HG03442 (cell line): ENCODE results near the gene TENT4B.
"Not testable (repeated sequence)": the region's sequence is repeated elsewhere in the genome, so short reads cannot be mapped to it uniquely, and the experiment has no call there.

Source experiments
- ATAC-seq: cut with Tn5 transposase; IDR thresholded peaks from one replicate; pipeline ENCODE4 v1.9.1; 2021; ENCODE audit warnings: mild to moderate bottlenecking, moderate library complexity; ENCODE audit not compliant: unreplicated experiment

Gene TENT4B

DNA sequence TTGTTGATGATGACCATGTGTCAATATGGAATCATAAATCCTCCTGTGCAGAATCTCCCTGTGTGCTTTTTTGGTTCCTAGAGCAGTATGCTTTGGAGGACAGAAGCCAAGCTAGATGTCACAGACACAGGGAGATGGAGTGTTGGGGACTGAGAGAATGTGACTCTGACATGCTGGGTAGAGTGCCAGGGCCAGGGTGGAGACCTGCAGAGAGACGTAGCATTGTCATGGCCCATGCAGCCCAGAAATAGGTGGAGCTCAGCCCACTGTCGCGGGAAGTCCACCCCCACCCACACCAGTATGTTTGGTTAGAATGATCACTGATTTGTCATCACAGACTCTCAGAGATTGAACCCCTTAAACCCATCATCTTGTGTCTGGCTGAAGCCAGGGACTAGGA, 74.0 kb downstream of the TENT4B start:
- no peak for ATAC-seq

DNA sequence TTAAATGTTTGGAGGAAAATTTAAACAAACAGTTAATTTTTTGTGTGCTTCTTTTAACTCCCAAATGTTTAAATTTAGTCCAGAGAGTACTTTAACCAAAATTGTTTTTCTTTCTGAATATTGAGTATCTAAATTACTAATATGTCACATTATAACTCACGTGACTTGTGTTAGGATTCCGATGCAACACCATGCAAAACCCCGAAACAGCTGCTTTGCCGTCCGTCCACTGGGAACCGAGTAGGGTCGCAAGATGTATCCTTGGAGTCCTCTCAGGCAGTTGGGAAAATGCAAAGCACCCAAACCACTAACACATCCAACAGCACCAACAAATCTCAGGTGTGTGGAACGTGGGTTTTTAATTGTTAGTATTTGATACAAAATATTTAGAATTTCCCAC, 74.6 kb downstream of the TENT4B start:
- no peak for ATAC-seq

DNA sequence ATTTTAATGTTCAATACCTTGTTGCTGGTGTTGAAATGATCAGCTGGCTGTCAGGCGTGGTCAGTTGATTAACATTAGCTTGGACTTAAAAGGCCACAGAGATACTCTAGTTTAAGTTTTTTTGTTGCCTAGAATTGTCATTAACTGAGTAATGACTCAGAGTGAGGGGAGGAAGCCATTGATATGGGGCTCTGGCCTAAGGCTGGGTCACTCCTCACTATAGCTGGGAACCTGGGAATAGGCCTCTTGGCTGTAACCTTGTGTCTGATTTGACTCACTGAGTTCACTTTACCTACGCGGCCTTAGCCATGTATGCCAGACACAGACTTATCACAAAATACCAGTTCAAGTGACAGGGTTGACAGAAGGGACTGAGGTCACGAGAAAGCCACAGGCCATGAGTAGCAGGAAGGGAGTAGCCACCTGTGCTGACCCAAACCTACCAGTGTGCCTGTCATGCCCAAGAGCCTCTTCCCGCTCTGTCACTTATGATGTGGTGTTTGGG, 75.3 kb downstream of the TENT4B start:
- no peak for ATAC-seq

DNA sequence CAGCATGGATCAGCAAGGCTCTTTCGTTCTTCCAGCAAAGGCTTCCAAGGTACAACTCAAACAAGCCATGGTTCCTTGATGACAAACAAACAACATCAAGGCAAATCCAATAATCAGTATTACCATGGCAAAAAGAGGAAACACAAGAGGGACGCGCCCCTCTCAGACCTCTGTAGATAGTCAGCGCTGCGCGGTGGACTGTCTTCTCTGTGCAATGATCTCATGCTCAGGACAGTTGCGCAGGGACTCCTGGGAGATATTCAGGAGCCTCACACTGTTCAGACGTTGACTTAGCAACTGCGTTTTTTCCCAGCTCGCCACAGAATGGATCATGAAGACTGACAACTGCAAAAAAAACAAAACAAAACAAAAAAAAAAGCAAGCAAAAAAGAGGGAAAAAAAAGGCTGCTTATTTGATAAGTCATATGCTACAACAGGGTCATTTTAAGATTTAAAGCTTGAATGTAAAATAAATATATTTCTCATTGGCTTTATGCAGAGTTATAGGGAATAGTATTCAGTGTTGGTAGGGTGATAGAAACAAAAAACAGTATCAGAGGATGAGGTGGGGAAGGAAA, 76.1 kb downstream of the TENT4B start:
- no peak for ATAC-seq

DNA sequence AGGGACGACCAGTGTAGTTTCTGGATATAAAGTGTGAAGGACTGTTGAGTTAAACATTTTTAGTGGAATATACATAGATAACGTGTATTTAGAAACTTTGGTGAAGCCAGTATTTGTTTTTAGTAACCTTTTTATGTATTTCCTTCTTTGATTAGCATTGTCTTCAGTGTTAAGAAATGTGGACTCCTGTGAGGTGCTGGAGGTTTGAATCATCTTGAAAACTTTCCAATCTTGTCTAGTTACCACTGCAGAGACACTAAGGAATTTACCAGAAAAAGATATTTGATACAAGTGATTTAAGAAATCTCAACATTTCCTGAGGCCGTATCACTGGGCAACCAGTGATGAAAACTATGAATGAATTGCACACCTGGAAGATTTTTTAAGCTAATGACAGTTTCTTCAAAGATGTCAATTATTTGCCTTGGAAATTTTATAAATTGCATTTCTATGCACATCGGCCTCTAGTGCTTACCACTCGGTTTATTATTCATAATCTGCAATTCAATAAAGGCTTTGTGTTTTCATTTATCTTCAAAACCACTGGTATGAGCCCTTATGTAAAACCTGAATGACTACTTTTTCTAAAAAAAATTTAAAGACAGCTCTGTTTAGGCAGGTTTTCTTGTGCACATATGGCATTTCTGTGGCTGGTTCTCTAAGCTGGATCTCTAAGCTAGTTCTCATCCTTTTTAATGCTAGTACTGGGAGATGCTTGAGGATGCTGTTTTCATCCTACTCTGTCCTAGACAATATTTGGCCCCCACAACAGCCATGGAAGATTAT, 81.9 kb downstream of the TENT4B start:
- no peak for ATAC-seq

DNA sequence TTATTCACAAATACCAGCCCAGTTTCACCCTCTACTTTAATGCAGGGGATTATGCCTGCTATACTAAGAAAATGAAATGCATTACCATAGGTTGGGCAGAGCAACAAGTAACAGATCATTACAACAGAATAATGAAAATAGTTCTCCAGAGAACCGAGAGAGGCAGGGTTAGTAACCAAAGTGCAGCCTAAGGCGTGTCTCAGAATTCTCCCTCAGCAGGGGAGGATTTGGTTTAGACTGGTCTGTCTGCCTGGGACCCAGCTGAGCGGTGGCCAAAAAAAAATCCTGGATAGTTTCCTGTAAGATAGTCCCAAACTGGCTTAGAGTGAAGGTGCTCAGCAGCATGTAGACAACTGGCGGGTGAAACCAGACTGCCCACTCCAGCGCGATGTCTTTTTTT, 82.5 kb downstream of the TENT4B start:
- no peak for ATAC-seq

DNA sequence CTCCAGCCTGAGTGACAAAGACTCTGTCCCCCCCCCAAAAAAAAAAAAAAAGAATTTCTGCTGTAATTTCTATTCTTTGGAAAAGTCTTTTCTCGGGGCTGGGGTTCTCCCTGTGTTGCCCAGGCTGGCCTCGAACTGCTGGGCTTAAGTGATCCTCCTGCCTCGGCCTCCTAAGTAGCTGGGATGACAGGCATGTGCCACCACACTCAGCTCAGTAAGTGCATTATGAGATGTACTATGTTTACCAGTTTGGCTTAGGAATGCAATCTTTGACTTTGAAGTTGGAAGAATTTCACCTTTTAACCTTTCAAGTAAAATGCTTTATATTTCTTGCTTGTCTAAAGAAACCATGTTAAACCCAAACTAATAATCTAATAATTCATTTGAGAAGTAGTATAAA, 85.2 kb downstream of the TENT4B start:
- ATAC-seq, result no peak

DNA sequence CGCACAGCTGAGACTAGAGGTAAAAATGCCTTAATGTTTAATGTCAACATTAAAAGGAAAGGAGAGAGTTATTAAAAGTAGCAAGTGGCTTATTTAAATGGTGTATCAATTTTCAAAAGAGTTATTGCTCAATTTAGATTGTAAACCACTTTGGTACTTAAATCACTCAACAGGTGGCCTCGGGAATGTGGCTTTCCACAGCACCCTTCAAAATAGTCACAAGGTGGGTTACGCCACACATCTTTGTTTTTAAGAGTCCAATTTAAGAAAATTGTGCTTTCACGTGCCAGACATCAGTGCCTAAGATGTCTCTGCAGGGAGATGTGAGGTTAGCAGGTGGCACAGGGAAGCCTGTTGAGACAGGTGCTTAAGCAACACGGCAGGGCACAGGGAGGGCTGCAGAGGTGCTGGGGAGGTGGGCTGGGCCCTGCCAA, 85.8 kb downstream of the TENT4B start:
- no peak for ATAC-seq

DNA sequence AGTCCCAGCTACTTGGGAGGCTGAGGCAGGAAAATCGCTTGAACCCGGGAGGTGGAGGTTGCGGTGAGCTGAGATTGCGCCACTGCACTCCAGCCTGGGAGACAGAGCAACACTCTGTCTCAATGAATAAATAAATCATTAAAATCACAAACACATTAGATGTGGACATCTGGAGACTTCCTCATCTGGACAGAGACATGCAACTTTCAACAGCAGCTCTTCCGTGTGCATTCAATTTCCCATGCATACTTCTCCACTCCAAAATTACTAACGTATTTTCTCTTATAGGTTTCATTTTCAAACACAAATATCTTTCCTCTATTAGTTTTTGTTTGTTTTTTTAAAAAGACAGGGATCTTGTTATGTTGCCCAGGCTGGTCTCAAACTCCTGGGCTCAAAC, 89.9 kb downstream of the TENT4B start:
- ATAC-seq, result not testable (repeated sequence)

DNA sequence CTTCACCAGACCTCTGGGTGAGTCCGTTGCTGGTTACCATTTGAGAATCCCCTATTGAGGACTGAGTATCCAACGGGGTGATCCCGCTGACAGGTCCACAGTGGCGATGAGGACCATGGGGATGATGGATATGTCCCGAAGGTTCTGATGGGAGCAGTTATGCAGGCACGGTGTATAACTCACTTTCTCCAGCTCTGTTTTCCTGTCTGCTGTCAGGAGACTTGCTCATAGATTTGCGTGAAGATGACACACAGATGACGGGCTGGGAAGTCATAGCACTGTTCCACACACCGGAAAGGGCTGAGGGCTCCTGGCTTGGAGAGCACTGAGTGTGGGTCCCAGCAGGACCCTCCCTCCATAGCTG, 91.0 kb downstream of the TENT4B start:
- ATAC-seq, result no peak

DNA sequence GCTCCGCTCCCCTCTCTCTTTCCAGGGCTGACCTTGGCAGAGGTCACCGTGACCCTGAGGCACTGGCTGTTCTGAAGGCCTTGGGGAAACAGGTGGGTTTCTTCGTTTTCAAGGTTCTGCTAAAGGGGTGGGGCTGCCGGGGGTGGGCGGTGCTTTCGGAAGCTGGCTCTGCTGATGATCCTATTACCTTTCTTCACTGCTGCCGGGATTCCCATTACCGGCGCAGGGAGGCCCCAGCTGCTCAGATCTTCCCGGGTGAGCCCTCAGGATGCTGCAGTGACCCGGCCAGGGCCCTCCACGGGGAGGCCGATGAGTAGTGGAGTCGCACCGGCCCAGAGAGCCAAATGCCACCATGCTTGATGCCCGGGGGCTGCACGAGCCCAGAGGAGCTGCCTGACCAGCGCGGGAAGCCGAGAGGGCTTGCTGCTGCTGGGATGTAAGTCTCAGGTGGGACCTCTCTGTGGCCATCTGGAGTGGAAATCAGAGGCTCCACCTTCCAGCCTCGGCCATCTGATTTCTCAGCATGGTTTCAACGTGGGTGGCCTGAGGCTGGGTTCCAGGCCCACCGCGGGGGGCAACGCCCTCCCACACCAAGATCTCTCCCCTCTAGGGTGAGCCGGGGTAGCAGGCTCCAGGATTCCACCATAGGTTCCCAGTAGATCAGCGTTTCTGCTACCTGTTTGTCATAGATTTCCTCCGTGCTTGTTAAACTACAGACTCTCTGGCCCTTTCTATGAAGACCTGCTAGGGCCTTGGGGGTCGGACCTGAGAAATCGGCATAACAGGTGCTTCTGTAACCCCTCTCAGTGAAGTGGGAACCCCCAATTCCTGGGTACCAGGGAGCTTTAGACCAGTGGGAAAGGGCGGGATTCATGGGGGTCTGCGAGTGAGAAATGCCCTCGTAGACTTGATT, 91.7 kb downstream of the TENT4B start:
- ATAC-seq, result no peak

DNA sequence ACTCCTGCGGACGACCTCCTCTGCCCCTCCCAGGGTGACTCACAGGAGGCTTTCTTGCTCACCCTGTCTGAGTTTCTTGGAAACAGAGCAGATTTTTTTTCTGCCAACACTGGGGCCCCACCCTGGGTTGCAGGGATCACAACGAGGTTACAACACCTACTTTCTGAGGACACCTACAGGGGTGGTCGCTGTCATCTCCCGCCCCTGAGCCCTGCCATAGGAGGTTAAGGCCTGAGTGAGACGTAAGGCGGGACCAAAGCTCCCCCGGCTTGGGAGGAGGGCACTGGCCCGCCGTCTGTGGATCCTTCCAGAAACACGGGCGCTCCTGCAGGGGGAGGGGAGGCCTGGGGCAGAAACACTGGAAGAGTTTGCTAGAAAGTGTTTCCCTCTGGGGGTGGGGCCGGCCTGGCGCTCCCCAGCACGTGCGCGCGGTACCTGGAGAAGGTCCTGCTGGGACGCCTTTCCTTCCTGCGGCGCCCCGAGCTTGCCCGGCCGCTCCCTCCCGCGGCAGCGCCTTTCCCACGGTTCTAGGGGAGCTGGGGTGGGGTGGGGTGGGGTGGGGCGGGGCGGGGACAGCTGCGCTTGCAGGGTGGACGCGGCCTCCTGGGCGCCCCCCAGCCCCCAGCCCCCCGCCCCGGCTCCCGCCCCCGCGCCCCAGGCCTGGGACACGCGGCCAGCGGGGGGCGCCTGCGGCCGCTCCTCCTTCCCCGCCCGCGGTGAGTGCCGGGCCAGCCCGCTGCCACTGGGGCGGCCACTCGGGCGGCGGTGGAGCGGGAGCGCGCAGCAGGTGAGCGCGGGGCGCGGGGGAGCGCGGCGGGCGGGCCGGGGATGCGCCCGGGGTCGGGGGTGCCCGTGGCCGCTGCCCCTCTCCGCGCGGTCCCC, 92.6 kb downstream of the TENT4B start:
- ATAC-seq, result peak; percentile 62

DNA sequence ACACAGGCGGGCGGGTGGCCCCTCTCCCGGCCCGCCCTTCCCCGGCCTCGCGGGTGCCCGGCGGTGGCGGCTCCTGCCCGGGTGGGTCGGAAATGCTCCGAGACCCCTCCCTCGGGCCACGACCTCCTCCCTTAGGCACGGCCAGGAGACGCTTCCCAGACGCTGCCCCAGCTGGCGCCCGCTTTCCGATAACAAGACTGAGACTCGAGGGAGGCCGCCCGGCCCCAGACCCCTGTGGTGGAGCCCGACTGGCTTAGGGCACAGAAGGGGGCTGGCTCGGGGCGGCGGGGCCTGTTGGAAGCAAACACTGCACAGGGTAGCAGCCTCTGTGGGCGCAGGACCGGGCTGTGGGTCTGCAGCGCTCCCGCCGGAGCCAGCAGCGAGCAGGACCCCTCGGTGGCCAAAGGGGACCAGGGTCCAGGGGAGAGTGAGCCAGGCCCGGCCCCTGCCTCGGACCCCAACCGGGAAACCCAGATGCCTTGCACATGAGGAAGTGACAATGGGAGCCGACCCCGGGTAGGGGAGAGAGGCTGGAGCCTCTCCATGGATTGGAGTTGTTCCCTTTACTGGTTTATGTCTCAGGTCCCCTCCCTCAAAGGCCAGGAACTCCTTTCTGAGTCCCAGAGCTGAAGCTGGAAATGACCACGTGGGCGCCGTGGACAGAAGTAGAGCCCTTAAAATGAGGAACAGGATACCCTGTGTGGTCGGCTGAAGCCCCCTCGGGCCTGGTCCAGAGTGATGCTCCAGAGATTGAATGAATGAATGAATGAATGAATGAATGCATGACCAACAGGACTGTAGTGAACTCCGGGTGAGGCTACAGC, 93.4 kb downstream of the TENT4B start:
- peak; percentile 20 for ATAC-seq

DNA sequence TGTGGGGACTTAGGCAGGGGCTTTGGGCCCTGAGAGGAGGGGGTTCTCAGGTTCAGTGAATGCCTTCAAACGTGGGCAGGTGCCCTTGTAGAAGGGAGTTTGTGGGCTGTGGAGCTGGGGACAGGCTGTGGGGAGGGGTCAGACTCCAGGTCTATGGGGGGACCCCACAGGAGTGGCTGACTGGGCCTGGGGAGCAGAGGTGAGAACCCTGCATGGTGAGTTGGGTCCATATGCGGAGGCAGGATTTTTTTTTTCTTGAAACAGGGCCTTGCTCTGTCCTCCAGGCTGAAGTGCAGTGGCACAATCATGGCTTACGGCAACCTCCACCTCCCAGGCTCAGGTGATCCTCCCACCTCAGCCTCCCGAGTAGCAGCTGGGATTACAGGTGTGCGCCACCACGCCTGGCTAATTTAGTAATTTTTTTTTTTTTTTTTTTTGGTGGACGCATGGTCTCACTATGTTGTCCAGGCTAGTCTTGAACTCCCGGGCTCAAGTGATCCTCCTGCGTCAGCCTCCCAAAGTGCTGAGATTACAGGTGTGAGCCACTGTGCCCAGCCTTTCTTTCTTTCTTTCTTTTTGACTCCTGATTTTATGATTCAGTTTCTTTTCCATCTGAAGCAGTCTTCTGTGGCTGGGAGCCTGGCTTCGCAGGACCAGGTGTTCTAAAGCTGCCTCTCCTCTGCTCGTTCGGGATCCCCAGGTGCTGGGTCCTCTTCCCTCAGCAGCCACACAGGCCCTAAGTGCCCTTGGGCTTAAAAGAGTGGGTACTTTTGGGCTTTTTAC, 94.2 kb downstream of the TENT4B start:
- no peak for ATAC-seq

DNA sequence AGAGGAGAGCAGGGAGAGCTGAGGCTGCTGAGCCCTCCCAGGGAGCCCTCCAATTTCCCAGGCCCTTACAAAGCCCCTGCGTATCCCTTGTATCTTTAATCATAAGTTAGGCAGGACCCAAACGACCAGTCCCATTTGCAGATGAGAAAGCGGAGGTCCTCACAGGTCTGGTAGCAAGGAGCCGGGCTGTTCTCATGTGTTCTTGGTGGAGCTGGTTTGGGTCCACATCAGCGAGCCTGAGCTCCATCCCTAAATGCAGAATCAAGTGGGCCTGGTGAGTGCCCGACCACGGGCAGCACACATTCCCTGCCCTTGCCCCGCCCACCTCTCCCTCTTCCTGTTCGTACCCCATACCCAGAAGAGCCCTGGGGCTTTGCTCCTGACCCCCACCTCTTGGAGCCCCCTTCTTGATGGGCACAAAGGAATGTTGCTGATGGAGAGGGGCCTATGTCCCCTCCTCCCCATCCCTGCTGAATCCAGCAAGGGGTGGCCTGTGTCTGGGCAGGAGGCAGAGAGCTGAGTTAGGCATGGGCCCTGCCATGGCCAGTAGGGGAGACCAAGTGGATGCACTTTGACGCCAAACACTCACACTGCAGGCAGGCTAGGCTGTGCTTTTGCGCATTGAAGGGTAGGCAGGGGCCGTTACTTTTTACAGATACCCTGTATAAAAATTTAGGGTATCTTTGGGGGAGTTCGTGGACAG, 95.0 kb downstream of the TENT4B start:
- no peak for ATAC-seq

DNA sequence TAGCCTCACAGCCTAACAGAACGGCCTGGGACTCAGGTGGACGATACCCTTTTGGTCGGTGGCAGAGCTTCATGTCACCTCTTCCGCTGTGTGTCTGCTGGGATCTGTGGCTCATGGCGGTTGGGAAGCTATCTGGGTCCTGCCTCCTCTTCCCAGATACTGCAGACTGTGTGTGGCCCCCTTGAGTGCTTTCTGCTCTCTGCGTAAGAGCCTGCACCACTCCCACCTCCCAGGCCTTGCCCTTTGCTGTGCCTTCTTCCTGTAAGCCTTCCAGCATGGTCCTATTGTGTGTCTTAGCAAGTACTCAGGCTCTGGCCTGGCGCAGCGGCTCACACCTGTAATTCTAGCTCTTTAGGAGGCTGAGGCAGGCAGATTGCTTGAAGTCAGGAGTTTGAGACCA, 95.7 kb downstream of the TENT4B start:
- ATAC-seq, result no peak

DNA sequence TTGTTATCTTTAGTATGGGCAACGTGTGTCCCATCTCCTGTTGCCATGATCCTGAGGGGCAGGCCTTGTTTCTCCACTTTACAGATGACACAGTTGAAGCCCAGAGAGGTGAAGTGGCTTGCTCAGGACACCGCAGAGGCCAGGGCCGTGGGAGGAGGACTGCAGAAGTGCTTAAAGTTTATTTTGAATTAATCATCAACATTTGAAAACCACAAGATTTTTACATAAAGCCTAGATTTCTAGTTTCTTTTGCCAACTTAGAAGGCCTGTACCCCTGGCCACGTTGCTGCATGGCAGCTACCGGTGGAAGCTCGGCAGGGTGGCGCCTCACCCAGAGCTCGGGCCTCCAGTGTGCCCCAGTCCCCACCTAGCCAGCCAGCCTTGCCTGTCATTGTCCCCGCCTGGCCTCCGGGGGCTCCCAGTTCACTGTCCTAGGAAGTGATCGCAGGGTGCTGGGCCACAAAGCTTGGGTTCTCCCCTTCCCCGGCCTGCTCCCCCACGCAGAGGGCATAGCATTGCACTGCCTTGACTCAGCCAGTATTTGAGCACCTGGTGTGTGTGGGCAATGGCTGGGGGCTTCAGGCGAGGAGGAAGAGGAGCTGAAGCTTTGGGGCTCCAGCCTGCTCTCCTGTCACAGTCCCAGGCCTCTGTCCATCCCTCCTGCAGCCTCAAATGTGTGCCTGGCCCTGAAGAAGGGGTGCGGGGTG, 98.4 kb downstream of the TENT4B start:
- ATAC-seq, result no peak
